H9 (cell line): ENCODE measurements around the gene SNAP47. TPM values are rescaled to one million over a fixed set of nuclear protein-coding genes. Genes with fewer than 3 reads are reported as not detected.

ENCODE experiments used
- DNase-seq: peaks from one replicate; pipeline ENCODE4 v3.0.0-alpha.2; 2017
- H2AFZ ChIP-seq: one replicate; pipeline ENCODE4 v1.6.1; 2013; ENCODE audit warnings: mild to moderate bottlenecking, low read length, control low read depth, moderate library complexity
- H2AK5ac ChIP-seq: 2 replicates; pipeline ENCODE4 v1.6.1; 2013; ENCODE audit warnings: low read length, control low read depth, mixed read lengths; ENCODE audit not compliant: insufficient read length
- H2BK120ac ChIP-seq: one replicate; pipeline ENCODE4 v1.6.1; 2013; ENCODE audit warnings: low read depth, mild to moderate bottlenecking, low read length, control low read depth, inconsistent platforms; ENCODE audit not compliant: poor library complexity, severe bottlenecking
- H2BK12ac ChIP-seq: 2 replicates; pipeline ENCODE4 v1.6.1; 2013; ENCODE audit warnings: low read length, control low read depth, mixed read lengths, low read depth; ENCODE audit not compliant: insufficient read length
- H2BK15ac ChIP-seq: 2 replicates; pipeline ENCODE4 v1.6.1; 2013; ENCODE audit warnings: low read depth, low read length, control low read depth
- H2BK20ac ChIP-seq: one replicate; pipeline ENCODE4 v1.6.1; 2013; ENCODE audit warnings: low read depth, mild to moderate bottlenecking, low read length, control low read depth, inconsistent platforms; ENCODE audit not compliant: poor library complexity, severe bottlenecking
- H2BK5ac ChIP-seq: 2 replicates; pipeline ENCODE4 v1.6.1; 2013; ENCODE audit warnings: low read length, control low read depth, mixed read lengths; ENCODE audit not compliant: insufficient read length
- H3K14ac ChIP-seq: 2 replicates; pipeline ENCODE4 v1.6.1; 2013; ENCODE audit warnings: low read length, control low read depth; ENCODE audit not compliant: insufficient read depth
- H3K18ac ChIP-seq: 2 replicates; pipeline ENCODE4 v1.6.1; 2013; ENCODE audit warnings: low read depth, mild to moderate bottlenecking, mixed read lengths, low read length, control low read depth; ENCODE audit not compliant: insufficient read length
- H3K23ac ChIP-seq: 2 replicates; pipeline ENCODE4 v1.6.1; 2013; ENCODE audit warnings: low read length, control low read depth, mixed read lengths, low read depth; ENCODE audit not compliant: insufficient read length
- H3K23me2 ChIP-seq: 2 replicates; pipeline ENCODE4 v1.6.1; 2013; ENCODE audit warnings: low read depth, mild to moderate bottlenecking, mixed read lengths, low read length, control low read depth; ENCODE audit not compliant: insufficient read length, poor library complexity, severe bottlenecking
- H3K27ac ChIP-seq: 2 replicates; pipeline ENCODE4 v1.5.1; 2013; ENCODE audit warnings: low read length, control low read depth, mixed read lengths, low read depth; ENCODE audit not compliant: insufficient read length
- H3K27me3 ChIP-seq: 2 replicates; pipeline ENCODE4 v1.6.1; 2013; ENCODE audit warnings: low read length, control low read depth, inconsistent platforms; ENCODE audit not compliant: insufficient read depth
- H3K4ac ChIP-seq: 2 replicates; pipeline ENCODE4 v1.6.1; 2013; ENCODE audit warnings: low read depth, mild to moderate bottlenecking, control low read depth, inconsistent platforms, low read length, moderate library complexity
- H3K4me1 ChIP-seq: 2 replicates; pipeline ENCODE4 v1.6.1; 2013; ENCODE audit warnings: low read length, control low read depth, inconsistent platforms; ENCODE audit not compliant: insufficient read depth
- H3K4me2 ChIP-seq: 2 replicates; pipeline ENCODE4 v1.6.1; 2013; ENCODE audit warnings: low read length, control low read depth, mixed read lengths; ENCODE audit not compliant: insufficient read length, insufficient read depth
- H3K56ac ChIP-seq: 2 replicates; pipeline ENCODE4 v1.6.1; 2013; ENCODE audit warnings: low read depth, mild to moderate bottlenecking, mixed read lengths, low read length, control low read depth; ENCODE audit not compliant: insufficient read length
- H3K79me1 ChIP-seq: 2 replicates; pipeline ENCODE4 v1.6.1; 2013; ENCODE audit warnings: low read depth, mild to moderate bottlenecking, moderate library complexity, low read length, control low read depth, inconsistent platforms; ENCODE audit not compliant: insufficient read depth, poor library complexity, severe bottlenecking
- H3K79me2 ChIP-seq: 2 replicates; pipeline ENCODE4 v1.6.1; 2013; ENCODE audit warnings: low read length, control low read depth, inconsistent platforms; ENCODE audit not compliant: insufficient read depth
- H3K9ac ChIP-seq: 2 replicates; pipeline ENCODE4 v1.6.1; 2013; ENCODE audit warnings: low read length, control low read depth, mixed read lengths; ENCODE audit not compliant: insufficient read length; ENCODE audit errors: extremely low read depth
- H3K9me3 ChIP-seq: one replicate; pipeline ENCODE4 v1.6.1; 2013; ENCODE audit warnings: low read depth, low read length, inconsistent platforms; ENCODE audit not compliant: control insufficient read depth
- H3T11ph ChIP-seq: one replicate; pipeline ENCODE4 v1.6.1; 2013; ENCODE audit warnings: mild to moderate bottlenecking, low read length, control low read depth, inconsistent platforms
- H4K20me1 ChIP-seq: one replicate; pipeline ENCODE4 v1.6.1; 2013; ENCODE audit not compliant: control insufficient read depth, insufficient read length, insufficient read depth
- H4K5ac ChIP-seq: 2 replicates; pipeline ENCODE4 v1.6.1; 2013; ENCODE audit warnings: low read depth, mild to moderate bottlenecking, mixed read lengths, low read length, control low read depth; ENCODE audit not compliant: insufficient read length
- H4K8ac ChIP-seq: replicated peaks from 2 replicates; pipeline ENCODE4 v1.6.1; 2013; ENCODE audit warnings: low read length, control low read depth, mixed read lengths, low read depth; ENCODE audit not compliant: insufficient read length
- H4K91ac ChIP-seq: 2 replicates; pipeline ENCODE4 v1.6.1; 2013; ENCODE audit warnings: low read depth, mild to moderate bottlenecking, moderate library complexity, mixed read lengths, low read length, control low read depth; ENCODE audit not compliant: insufficient read length
- H3K27ac Mint-ChIP-seq, 3 experiments: 2 replicates in 2 of 3; 3 replicates in 1 of 3; pipeline ENCODE4 v1.8.0; 2020 to 2021; ENCODE audit warnings: mixed read lengths in 3 of 3, mild to moderate bottlenecking in 1 of 3, moderate library complexity in 1 of 3
- H3K27me3 Mint-ChIP-seq: 2 replicates; pipeline ENCODE4 v1.8.0; 2021; ENCODE audit warnings: low read depth, mild to moderate bottlenecking, moderate library complexity, mixed read lengths
- H3K36me3 Mint-ChIP-seq, 3 experiments: 2 replicates in 2 of 3; 3 replicates in 1 of 3; pipeline ENCODE4 v1.8.0; 2020 to 2021; ENCODE audit warnings: low read depth in 3 of 3, mixed read lengths in 3 of 3; ENCODE audit not compliant: insufficient read depth in 1 of 3
- H3K4me1 Mint-ChIP-seq, 2 experiments: 2 replicates each; pipeline ENCODE4 v1.8.0; 2020; ENCODE audit warnings: mixed read lengths in 2 of 2
- H3K4me3 Mint-ChIP-seq, 2 experiments: 2 replicates in 1 of 2; 3 replicates in 1 of 2; pipeline ENCODE4 v1.8.0; 2020 to 2021; ENCODE audit warnings: mild to moderate bottlenecking in 2 of 2, mixed read lengths in 2 of 2, moderate library complexity in 1 of 2
- H3K9me3 Mint-ChIP-seq, 2 experiments: 2 replicates in 1 of 2; 3 replicates in 1 of 2; pipeline ENCODE4 v1.8.0; 2020; ENCODE audit warnings: mild to moderate bottlenecking in 2 of 2, mixed read lengths in 2 of 2, moderate library complexity in 1 of 2
- WGBS: extraction: QIAGEN DNeasy Blood & Tissue Kit; methylation state at CpG from one replicate; pipeline ENCODE4 v1.1.7; 2013; ENCODE audit warnings: missing lambda C conversion rate, low lambda C conversion rate, mixed read lengths; ENCODE audit not compliant: insufficient read length; ENCODE audit errors: extremely low coverage; 5-methylcytosine and 5-hydroxymethylcytosine counted together
- total RNA-seq: library from RNA; stranded (reverse); gene quantifications from 2 replicates; pipeline ENCODE4 v1.2.1, GENCODE V29; 2021
- TF ChIP-seq, protein P1 (sequence below): fragments of 200-600 bp; sonication (generic); conservative IDR thresholded peaks from 3 replicates; pipeline ENCODE4 v1.8.0; 2021; ENCODE audit warnings: antibody characterized with exemption, mild to moderate bottlenecking

Gene SNAP47
- total RNA-seq, 1 experiment from 2014 or later, result 44.1 TPM

DNA sequence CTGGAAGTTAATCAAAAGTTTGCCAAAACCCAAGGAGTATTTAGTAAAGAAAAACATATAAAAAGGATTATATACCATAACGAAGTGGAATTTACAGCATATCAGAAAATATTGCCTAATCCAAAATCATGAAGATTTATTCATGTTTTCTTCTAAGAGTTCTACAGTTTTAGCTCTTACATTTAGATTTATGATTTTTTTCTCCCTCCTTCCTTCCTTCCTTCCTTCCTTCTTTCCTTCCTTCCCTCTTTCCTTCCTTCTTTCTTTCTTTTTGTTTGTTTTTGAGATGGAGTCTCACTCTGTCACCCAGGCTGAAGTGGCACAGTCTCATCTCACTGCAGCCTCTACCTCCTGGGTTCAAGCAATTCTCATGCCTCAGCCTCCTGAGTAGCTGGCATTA is 64.5 kb downstream of the SNAP47 start:
- H3K79me1 ChIP-seq, result no peaks in the 10 kb centered on the region
- DNase-seq, result no peak
- TF ChIP-seq, protein P1, sequence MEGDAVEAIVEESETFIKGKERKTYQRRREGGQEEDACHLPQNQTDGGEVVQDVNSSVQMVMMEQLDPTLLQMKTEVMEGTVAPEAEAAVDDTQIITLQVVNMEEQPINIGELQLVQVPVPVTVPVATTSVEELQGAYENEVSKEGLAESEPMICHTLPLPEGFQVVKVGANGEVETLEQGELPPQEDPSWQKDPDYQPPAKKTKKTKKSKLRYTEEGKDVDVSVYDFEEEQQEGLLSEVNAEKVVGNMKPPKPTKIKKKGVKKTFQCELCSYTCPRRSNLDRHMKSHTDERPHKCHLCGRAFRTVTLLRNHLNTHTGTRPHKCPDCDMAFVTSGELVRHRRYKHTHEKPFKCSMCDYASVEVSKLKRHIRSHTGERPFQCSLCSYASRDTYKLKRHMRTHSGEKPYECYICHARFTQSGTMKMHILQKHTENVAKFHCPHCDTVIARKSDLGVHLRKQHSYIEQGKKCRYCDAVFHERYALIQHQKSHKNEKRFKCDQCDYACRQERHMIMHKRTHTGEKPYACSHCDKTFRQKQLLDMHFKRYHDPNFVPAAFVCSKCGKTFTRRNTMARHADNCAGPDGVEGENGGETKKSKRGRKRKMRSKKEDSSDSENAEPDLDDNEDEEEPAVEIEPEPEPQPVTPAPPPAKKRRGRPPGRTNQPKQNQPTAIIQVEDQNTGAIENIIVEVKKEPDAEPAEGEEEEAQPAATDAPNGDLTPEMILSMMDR, result no peak
- no peak overlapping the region for H3K4me2 ChIP-seq
- no peak overlapping the region for H3K27ac Mint-ChIP-seq
- H2BK5ac ChIP-seq, result no peak overlapping the region
- no peaks in the 10 kb centered on the region for H3K27me3 ChIP-seq
- H4K8ac ChIP-seq, result no peak overlapping the region
- H3K36me3 Mint-ChIP-seq, result no peaks in the 10 kb centered on the region
- no peak overlapping the region for H4K91ac ChIP-seq
- H3K9me3 Mint-ChIP-seq, result no peaks in the 10 kb centered on the region
- no peak overlapping the region for H3K18ac ChIP-seq
- H4K20me1 ChIP-seq, result no peaks in the 10 kb centered on the region
- peaks cover 29% of the 10 kb centered on the region for H3K27me3 Mint-ChIP-seq
- H2AFZ ChIP-seq, result no peak overlapping the region
- no peak overlapping the region for H3T11ph ChIP-seq
- H3K4me1 Mint-ChIP-seq, result peaks cover 0 to under 1% of the 10 kb centered on the region in 2 experiments; a peak in 2 of 4 replicates
- no peak overlapping the region for H3K56ac ChIP-seq
- H2BK12ac ChIP-seq, result no peak overlapping the region
- no peak overlapping the region for H2BK20ac ChIP-seq
- WGBS, result no CpG with 5 or more reads among the region's 1 CpG
- H2BK120ac ChIP-seq, result no peak overlapping the region
- H3K23ac ChIP-seq, result no peak overlapping the region
- no peak overlapping the region for H3K4me3 Mint-ChIP-seq
- no peaks in the 10 kb centered on the region for H3K4me1 ChIP-seq
- H3K9ac ChIP-seq, result no peak overlapping the region
- no peak overlapping the region for H2AK5ac ChIP-seq
- H3K27ac ChIP-seq, result no peak overlapping the region
- H3K4ac ChIP-seq, result no peak overlapping the region
- no peak overlapping the region for H2BK15ac ChIP-seq
- no peaks in the 10 kb centered on the region for H3K79me2 ChIP-seq
- H3K14ac ChIP-seq, result no peak overlapping the region
- H3K9me3 ChIP-seq, result no peaks in the 10 kb centered on the region
- no peaks in the 10 kb centered on the region for H3K23me2 ChIP-seq
- no peak overlapping the region for H4K5ac ChIP-seq
